Heart left ventricle (tissue), 16 donors: ENCODE results near the gene PRSS33. TPM values are rescaled to one million over a fixed set of nuclear protein-coding genes. Genes with fewer than 3 reads are reported as not detected.

ENCODE experiments used
- ATAC-seq, 4 donors: fragments of 200-7000 bp; cut with Tn5 transposase; one replicate each; pipeline ENCODE4 v1.9.1; 2020 to 2022; ENCODE audit warnings: moderate library complexity in 4 of 4, mild to moderate bottlenecking in 3 of 4, moderate number of reproducible peaks in 1 of 4
- DNase-seq, 5 donors: peaks; one replicate each; pipeline ENCODE4 v3.0.0-alpha.2; 2020
- H3K27ac ChIP-seq, 12 donors: fragments of 200-600 bp; sonication (generic) in 4 of 12; one replicate each; pipeline versions ENCODE4 v1.5.0 to v1.8.0; 2016 to 2022; ENCODE audit warnings: mild to moderate bottlenecking in 2 of 12
- H3K27me3 ChIP-seq, 9 donors: fragments of 200-600 bp; sonication (generic) in 2 of 9; one replicate each; pipeline versions ENCODE4 v1.5.1 to v1.8.0; 2016 to 2022; ENCODE audit warnings: mild to moderate bottlenecking in 3 of 9
- H3K36me3 ChIP-seq, 9 donors: fragments of 200-600 bp; sonication (generic) in 2 of 9; one replicate each; pipeline versions ENCODE4 v1.5.0 to v1.8.0; 2018 to 2022; ENCODE audit warnings: mild to moderate bottlenecking in 2 of 9
- H3K4me1 ChIP-seq, 12 donors: fragments of 200-600 bp; sonication (generic) in 4 of 12; one replicate each; pipeline versions ENCODE4 v1.5.0 to v1.8.0; 2016 to 2022; ENCODE audit warnings: mild to moderate bottlenecking in 3 of 12
- H3K4me3 ChIP-seq, 12 donors: fragments of 200-600 bp; sonication (generic) in 4 of 12; one replicate each; pipeline versions ENCODE4 v1.5.0 to v1.8.0; 2017 to 2022; ENCODE audit warnings: mild to moderate bottlenecking in 9 of 12, moderate library complexity in 4 of 12
- H3K9me3 ChIP-seq, 12 donors: fragments of 200-600 bp; sonication (generic) in 4 of 12; one replicate each; pipeline versions ENCODE4 v1.5.0 to v1.8.0; 2016 to 2022; ENCODE audit warnings: mild to moderate bottlenecking in 1 of 12
- POLR2A ChIP-seq, 2 donors: fragments of 450-650 bp; IDR thresholded peaks; one replicate each; pipeline ENCODE4 v1.6.1; 2017; ENCODE audit warnings: antibody characterized with exemption in 2 of 2, mild to moderate bottlenecking in 2 of 2, moderate library complexity in 2 of 2
- WGBS, 4 donors: extraction: QIAGEN DNeasy Blood & Tissue Kit in 2 of 4; methylation state at CpG; one replicate each; pipeline versions ENCODE4 v1.1.5 to v1.1.7; 2013 to 2018; 5-methylcytosine and 5-hydroxymethylcytosine counted together
- intact Hi-C, 10 donors: fragments of 100-400 bp; cut with DNase I; formaldehyde crosslinking; loops; one replicate each; pipeline versions ENCODE4 v1.11.1 to v1.14.2; 2022
- polyA plus RNA-seq, 2 donors: library from polyadenylated mRNA; stranded (reverse); fragments of 200-250 nt; gene quantifications; one replicate each; pipeline ENCODE4 v1.2.3, GENCODE V29; 2013
- total RNA-seq, 9 donors: library from RNA; depleted of rRNA in 2 of 9; stranded (reverse); fragments of >200 nt in 2 of 9; fragmentation: NEBNext Ultra II Directional in 3 of 9; extraction: Animal tissue kit (Norgen Biotek cat#: 25700) in 3 of 9; gene quantifications; one replicate each; pipeline versions ENCODE4 v1.1.0 to v1.2.4, GENCODE V29; 2016 to 2023
- TF ChIP-seq, protein P1 (sequence below), 12 donors: fragments of 200-600 bp; sonication (generic) in 4 of 12; IDR thresholded peaks; one replicate each; pipeline versions ENCODE4 v1.5.0 to v1.8.0; 2018 to 2022; ENCODE audit warnings: antibody characterized with exemption in 12 of 12, mild to moderate bottlenecking in 5 of 12
- donor health status: ischemic (EF 13 %, LVEDD 7.1; RV severe dilation, severe dysfunction).
- donor health status: healthy with polysubstance abuse.
- donor health status: DM: no; HTN: yes; CAD: no.
- donor health status: DM: no; HTN: no; CAD: no.
- donor health status: ischemic (EF 25% LVEDD 6.9; RV normal size, moderate dysfunction).
- donor health status: ischemic (EF 25% LVEDD 5.7; RV mildly dilated, moderate dysfunction).
- donor health status: healthy.
- donor health status: DM: yes; HTN: yes; CAD: no.
- donor health status: ischemic (EF 35%, LVEDD 5.7; RV mildly dilated, moderate dysfunction).
- donor health status: nonischemic (EF 11% LVEDD 7.7; RV severe dilation, severe dysfunction).
- donor health status: DM: yes; HTN: yes; CAD: no.
- donor health status: PGD.
- donor health status: ischemic (EF 29% LVEDD 5.4; RV normal size, mild dysfunction).
- donor health status: nonischemic (EF 23%, LVEDD 6.1; RV moderate dilation, normal function).

The PRSS33 gene
- total and polyA plus RNA-seq, 11 donors: not detected

DNA sequence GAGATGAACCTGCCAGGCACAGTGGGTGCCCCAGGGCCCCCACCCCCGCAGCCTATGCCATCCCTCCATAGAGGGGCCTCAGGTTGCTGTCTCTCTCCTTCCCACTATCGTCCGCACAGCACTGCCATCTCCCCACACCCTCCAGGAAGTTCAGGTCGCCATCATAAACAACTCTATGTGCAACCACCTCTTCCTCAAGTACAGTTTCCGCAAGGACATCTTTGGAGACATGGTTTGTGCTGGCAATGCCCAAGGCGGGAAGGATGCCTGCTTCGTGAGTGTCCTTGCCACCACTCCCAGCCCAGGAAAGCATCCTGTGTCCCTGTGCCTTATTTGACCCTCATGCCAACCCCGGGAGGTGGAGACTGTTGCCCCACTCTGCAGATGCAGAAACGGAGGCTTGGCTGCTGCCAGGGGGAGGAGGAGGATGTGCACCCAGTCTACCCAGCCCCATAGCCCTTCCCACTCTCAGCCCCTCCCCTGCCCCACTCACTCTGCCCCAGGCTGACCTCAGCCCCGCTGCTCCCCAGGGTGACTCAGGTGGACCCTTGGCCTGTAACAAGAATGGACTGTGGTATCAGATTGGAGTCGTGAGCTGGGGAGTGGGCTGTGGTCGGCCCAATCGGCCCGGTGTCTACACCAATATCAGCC lies 33.6 kb upstream of the PRSS33 start:
- intact Hi-C loops: no loop called here
- H3K36me3 ChIP-seq: no peaks in the 10 kb centered on the region
- no peak overlapping the region for H3K27ac ChIP-seq
- H3K4me1 ChIP-seq: no peaks in the 10 kb centered on the region
- TF ChIP-seq, protein P1, sequence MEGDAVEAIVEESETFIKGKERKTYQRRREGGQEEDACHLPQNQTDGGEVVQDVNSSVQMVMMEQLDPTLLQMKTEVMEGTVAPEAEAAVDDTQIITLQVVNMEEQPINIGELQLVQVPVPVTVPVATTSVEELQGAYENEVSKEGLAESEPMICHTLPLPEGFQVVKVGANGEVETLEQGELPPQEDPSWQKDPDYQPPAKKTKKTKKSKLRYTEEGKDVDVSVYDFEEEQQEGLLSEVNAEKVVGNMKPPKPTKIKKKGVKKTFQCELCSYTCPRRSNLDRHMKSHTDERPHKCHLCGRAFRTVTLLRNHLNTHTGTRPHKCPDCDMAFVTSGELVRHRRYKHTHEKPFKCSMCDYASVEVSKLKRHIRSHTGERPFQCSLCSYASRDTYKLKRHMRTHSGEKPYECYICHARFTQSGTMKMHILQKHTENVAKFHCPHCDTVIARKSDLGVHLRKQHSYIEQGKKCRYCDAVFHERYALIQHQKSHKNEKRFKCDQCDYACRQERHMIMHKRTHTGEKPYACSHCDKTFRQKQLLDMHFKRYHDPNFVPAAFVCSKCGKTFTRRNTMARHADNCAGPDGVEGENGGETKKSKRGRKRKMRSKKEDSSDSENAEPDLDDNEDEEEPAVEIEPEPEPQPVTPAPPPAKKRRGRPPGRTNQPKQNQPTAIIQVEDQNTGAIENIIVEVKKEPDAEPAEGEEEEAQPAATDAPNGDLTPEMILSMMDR (IDR thresholded peaks at IDR 0.05): no peak
- TF ChIP-seq POLR2A (IDR thresholded peaks at IDR 0.05): no peak
- H3K4me3 ChIP-seq: no peak overlapping the region
- H3K27me3 ChIP-seq: peaks cover 0 to 44% (median 8%) of the 10 kb centered on the region in 9 donors
- WGBS, 4 donors: 63 to 82% (median 71%) methylated on average over 14 of the region's 14 CpGs
- no peaks in the 10 kb centered on the region for H3K9me3 ChIP-seq
- no peak for DNase-seq
- no peak for ATAC-seq

DNA sequence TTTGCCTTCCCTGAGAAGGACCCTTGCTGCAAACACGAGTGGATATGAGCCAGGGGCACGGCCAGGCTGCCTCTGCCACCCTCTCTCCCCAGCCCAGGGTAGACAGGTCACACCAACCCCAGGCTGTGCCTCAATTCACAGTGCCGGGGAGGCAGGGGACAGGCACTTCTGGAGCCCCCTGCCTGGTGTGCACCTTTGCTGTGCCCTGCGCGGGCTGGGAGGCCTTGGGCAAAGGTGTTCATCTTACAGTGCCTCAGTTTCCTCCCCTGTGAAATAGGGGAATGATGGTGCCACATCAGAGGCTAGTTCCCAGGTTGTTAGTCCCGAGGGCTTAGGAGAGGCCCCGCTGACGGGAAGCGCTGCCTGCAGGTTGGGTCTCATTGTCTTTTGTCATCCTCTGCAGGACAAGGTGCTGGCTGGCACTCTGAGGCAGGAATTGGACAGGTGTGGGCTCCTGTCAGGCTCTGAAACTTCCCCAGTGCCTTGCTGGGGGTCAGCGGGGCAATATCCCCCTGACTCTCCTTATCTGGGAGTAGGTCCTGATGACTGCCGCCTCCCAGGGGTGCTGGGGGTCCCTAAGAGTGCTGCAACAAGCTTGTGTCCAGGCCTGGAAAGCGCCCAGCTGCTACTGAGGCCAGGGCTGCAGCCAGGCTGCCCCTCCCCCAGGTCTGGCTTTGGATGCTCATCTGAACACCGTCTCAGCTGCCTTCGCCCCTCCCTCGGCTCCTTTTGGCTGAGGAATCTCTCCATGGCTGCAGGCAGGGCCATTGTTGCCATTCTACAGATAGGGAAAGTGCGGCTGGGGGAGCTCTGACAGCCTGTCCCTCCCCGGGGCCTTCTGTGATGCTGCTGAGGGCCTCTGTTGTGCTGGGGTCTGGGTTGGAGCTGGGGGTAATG lies 32.8 kb upstream of the PRSS33 start:
- DNase-seq (no peak), ATAC-seq (no peak)
- Histone ChIP-seq H3K27ac (no peak overlapping the region), H3K36me3 (no peaks in the 10 kb centered on the region), H3K9me3 (no peaks in the 10 kb centered on the region), H3K27me3 (peaks cover 0 to 52% (median 9%) of the 10 kb centered on the region in 9 donors), H3K4me1 (no peaks in the 10 kb centered on the region), H3K4me3 (no peak overlapping the region)
- TF ChIP-seq POLR2A (IDR thresholded peaks at IDR 0.05): no peak
- intact Hi-C loops: no loop called here
- 60 to 69% (median 64%) methylated on average over 12 to 17 of the region's 17 CpGs for WGBS, 4 donors

DNA sequence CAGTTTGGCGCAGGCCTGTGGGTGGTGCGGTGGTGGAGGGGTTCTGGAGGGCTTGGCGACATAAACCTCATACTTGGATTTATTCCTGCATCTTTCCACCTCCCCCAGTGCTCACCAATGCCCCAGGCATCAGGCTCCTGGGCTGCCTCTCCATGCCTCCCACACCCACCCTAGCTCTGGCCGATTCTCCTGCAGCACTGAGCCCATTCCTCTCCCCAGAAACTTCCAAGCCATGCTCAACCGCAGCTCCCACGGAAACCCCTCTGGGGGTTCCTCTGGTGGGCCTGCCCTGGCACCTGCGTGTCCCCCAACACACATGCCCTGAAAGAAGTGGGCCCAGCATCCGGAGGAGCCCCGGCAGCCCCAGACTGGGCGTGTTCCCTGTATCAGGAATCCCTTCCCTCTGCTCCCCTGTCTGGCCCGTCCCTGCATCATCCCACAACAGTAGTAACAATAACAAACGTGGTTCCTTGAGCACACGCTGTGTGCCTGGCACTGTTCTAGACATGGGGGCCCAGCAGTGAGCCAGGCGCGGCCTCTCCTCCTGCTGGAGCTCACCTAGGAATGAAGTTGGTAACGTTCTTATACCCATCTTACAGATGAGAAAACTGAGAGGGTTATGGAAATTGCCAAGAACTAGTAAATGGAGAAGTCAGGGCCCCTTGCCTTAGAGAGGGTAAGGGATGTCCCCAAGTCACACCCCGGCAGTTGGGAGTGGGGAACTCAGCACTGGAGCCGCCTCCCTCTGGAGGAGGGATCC lies 32.0 kb upstream of the PRSS33 start:
- intact Hi-C loops: no loop called here
- Histone ChIP-seq H3K36me3 (no peaks in the 10 kb centered on the region), H3K4me3 (no peak overlapping the region), H3K4me1 (no peaks in the 10 kb centered on the region), H3K9me3 (no peaks in the 10 kb centered on the region), H3K27me3 (peaks cover 0 to 53% (median 9%) of the 10 kb centered on the region in 9 donors), H3K27ac (no peak overlapping the region)
- WGBS, 4 donors: 80 to 86% (median 83%) methylated on average over 16 to 18 of the region's 18 CpGs
- no peak for DNase-seq
- TF ChIP-seq, protein P1 (IDR thresholded peaks at IDR 0.05): no peak
- TF ChIP-seq POLR2A (IDR thresholded peaks at IDR 0.05): no peak
- no peak for ATAC-seq

DNA sequence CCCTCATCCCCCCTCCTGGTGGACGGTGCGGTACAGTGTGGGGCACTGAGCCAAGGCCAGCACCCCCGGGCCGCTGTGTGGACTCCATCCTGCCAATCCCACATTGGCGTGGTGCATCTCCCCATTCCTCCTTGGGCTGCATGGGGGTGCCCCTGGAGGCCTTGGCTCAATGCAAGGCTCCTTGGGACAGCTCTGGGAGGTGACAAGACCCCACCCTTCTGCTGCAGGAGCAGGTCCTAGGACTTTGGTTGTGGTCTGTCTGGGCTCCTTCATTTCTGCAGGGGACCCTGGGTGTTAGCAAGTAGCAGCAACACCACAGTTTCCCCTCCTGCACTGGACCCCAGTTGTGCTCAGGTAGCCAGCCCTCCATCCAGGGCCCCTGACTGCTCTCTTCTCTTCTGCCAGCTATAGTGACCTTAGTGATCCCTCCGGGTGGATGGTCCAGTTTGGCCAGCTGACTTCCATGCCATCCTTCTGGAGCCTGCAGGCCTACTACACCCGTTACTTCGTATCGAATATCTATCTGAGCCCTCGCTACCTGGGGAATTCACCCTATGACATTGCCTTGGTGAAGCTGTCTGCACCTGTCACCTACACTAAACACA lies 31.0 kb upstream of the PRSS33 start:
- 77 to 81% (median 80%) methylated on average over 10 of the region's 10 CpGs for WGBS, 4 donors
- Histone ChIP-seq H3K27ac (no peak overlapping the region), H3K4me1 (no peaks in the 10 kb centered on the region), H3K27me3 (peaks cover 0 to 53% (median 9%) of the 10 kb centered on the region in 9 donors), H3K4me3 (no peak overlapping the region), H3K36me3 (no peaks in the 10 kb centered on the region), H3K9me3 (no peaks in the 10 kb centered on the region)
- TF ChIP-seq, protein P1 (IDR thresholded peaks at IDR 0.05): no peak
- TF ChIP-seq POLR2A (IDR thresholded peaks at IDR 0.05): no peak
- ATAC-seq (no peak), DNase-seq (no peak)
- intact Hi-C loops: no loop called here
